ENCODE results near the gene FLT3. TPM values are rescaled to one million over a fixed set of nuclear protein-coding genes. Genes with fewer than 3 reads are reported as not detected.
"Not testable (repeated sequence)": the region's sequence is repeated elsewhere in the genome, so short reads cannot be mapped to it uniquely, and the experiment has no call there.

FLT3 gene
- 0.22 TPM for polyA plus RNA-seq (ENCODE audit: insufficient read length)
- long read RNA-seq, donor 1 = 0 reads
- long read RNA-seq, donor 2 = 0 reads
- long read RNA-seq, donor 3 = 0 reads
- long read RNA-seq, donor 4 = 0 reads
- long read RNA-seq, donor 5 = 0 reads
- long read RNA-seq, donor 6 = 0 reads
- long read RNA-seq, donor 7 = 0 reads
- long read RNA-seq, donor 8 = 0 reads

- peak; percentile 30 for DNase-seq
Observed at GRCh38 chr13:28100150-28101121, at the start of gene FLT3. TSS of gene FLT3 (minus strand) at chr13:28100576. CDS start at chr13:28100510, 66 bp downstream.

DNA sequence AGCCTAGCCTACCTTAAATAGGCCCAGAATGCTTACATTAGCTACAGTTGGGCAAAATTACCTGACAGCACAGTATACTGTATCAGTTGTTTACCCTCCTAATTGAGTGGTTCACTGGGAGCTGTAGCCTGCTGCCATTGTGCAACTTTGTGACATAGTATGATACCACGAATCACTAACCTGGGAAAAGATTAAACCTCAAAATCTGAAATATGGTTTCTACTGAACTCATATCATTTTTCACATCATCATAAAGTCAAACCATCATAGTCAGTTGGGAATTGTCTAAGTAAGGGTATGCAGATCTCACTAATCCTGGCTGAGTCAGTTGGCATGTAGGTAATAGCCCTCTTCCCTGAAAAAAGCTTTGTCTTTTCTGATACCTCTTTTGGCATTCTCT, 47.1 kb upstream of the FLT3 start:
- no peak for DNase-seq

DNA sequence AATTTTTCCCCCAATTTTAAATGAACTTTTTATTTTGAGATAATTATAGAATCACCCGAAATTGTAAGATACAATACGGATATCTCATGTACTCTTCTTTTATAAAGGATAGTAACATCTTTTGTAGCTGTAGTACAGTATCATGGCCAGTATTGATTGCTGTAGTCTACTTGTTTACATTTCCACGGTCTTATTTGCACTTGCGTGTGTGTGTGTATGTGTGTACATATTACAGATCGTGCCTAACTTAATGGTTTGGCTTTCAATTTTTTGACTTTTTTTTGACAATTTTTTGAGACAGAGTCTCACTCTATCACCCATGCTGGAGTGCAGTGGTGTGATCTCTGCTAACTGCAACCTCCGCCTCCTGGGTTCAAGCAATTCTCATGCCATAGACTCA, 44.7 kb upstream of the FLT3 start:
- DNase-seq = no peak

GRCh38 chr13:28141542-28141941, 41.2 kb upstream of the FLT3 start:
- DNase-seq = not testable (repeated sequence)

DNA sequence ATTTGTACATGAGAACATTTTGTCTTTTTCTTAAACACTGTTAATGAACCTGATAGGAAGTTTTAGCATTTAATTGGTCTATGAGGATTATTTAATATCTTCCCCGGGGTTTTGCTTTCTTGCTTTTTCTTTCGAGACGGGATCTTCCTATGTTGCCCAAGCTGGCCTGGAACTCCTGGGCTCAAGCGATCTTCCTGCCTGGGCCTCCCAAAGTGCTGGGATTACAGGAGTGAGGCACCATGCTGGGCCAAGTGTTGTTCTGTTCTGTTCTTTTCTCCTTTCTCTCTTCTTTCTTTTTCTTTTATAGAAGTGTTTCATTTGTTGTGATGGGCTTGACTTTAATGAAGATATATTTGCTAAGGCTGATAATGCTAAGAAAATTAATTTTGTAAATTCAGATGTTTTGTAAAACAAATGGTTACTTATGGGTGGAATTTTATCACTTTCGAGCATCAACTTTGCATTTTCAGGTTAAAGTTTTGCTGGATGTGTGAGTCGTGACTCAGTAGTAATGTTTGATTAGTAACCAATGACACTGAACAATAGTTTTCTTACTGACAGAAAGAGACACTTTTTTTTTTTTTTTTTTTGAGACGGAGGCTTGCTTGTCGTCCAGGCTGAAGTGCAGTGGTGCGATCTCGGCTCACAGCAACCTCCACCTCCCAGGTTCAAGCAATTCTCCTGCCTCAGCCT, 40.2 kb upstream of the FLT3 start:
- no peak for DNase-seq

DNA sequence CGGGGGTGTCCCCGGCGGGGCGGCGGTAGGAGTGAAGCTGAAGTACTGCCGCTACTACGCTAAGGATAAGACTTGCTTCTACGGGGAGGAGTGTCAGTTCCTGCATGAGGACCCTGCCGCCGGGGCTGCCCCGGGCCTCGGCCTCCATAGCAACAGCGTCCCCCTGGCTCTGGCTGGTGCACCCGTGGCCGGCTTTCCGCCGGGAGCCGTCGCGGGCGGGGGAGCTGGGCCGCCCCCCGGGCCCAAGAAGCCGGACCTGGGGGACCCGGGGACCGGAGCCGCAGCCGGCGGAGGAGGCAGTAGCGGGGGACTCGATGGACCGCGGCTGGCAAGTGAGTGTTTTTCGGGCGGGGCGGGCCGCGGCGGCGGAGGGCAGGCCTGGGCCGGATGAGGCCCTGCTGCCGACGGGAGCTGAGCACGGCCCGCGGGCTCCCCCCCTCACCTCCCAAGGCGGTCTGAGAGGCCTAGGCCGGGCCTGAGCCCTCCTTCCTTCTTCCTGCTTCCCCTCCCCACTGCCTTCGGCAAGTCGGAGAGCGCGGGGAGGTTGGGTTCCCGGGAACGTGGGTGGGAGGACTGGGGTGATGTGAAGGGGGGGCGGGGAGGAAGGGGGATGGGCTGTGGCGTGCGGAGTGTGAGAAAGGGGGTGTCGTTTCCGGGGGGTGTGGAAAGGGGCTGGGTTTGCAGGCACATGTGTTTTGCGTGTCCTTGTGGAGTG, 38.5 kb upstream of the FLT3 start:
- DNase-seq = peak; percentile 87

- DNase-seq = peak; percentile 91
Observed at GRCh38 chr13:28138012-28138755, 37.8 kb upstream of the FLT3 start, which contains the start of gene PAN3. TSS of gene PAN3 (plus strand) at chr13:28138545. CDS start at chr13:28138658, 113 bp downstream.

DNA sequence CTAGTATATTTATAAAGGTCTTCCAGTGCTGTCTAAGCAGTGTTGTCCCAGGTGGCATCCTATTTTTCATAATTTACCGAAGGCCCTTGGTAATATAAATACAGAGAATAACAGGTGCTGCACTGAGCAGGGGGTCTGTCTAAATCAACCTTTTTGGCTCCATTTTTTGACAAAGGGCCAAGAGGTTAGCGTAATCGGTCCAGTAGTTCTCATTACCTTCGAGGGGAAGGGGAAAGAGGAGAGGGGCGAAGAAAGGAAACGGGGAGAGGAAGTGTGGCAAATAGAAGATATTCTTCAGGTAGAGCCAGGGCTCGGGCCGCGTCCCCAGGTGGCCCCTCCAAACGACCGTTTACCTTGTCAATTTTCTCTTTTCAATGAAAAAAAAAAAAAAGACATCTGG, 37.2 kb upstream of the FLT3 start:
- DNase-seq = no peak

DNA sequence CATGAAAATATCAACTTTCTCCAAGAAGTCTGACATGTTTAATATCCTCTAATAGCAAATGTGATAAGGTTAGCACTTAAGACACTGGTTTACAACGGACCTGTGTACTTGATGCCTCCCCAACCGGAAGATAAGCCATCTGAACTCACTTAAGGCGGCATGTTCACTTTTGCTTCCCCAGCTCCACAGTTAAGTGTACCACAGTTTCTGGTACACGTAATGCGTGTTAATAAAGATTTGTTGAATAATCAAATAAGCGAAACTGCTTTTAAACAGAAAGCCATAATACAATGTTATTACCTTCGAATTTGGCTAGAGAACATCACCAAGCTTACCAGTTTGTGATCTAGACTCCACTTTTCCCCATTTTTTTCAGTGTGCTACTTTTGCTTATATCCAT, 36.5 kb upstream of the FLT3 start:
- DNase-seq = no peak

DNA sequence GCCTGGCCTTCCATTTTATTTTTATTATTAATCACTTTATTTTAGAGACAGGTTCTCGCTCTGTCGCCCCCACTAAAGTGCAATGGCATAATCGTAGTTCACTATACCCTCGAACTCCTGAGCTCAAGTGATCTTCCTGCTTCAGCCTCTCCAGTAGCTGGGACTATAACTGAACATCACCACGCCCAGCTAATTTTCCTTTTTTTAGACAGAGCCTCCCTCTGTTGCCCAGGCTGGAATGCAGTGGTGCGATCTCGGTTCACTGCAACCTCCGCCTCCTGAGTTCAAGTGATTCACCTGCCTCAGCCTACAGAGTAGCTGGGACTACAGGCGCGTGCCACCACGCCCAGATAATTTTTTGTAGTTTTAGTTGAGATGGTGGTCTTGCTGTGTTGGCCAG, 31.3 kb upstream of the FLT3 start:
- DNase-seq = no peak

- DNase-seq = no peak
Observed at GRCh38 chr13:28129911-28130693, 29.7 kb upstream of the FLT3 start.

- DNase-seq = no peak
Observed at GRCh38 chr13:28128926-28129325, 28.6 kb upstream of the FLT3 start.

DNA sequence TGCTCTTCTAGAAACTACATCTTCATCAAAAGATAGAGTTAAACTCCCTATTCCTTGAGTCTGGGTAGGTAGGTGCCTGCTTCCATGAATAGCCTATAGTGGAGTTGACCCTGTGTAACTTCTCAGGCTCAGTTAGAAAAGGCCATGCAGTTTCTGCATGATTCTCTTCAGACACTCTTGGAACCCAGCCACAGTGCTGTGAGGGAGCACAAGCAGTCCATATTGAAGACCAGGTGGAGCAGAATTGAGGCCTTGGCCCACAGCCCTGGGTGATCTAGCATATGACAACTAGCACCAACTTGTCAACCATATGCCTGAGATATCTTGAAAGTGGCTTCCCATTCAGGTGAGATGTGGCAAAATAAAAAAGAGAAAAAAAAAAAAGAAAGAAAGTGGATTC, 27.7 kb upstream of the FLT3 start:
- DNase-seq = no peak

DNA sequence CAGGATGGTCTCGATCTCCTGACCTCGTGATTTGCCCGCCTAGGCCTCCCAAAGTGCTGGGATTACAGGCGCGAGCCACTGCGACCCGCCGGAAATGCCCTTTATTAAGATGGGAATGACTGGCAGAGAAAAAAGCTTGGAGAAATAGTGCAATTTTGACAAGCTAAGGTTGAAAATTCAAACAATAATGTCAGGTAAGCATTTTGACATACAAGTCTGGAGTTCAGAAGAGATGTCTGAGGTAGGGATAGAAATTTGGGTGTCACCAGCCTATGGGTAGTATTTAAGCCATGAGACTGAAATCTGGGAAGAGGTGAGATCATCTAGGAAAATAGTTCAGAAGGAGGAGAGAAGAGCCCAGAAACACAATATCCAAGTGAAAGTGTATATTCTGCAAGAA, 20.8 kb upstream of the FLT3 start:
- no peak for DNase-seq

GRCh38 chr13:28120317-28120716, 19.9 kb upstream of the FLT3 start:
- DNase-seq = no peak

DNA sequence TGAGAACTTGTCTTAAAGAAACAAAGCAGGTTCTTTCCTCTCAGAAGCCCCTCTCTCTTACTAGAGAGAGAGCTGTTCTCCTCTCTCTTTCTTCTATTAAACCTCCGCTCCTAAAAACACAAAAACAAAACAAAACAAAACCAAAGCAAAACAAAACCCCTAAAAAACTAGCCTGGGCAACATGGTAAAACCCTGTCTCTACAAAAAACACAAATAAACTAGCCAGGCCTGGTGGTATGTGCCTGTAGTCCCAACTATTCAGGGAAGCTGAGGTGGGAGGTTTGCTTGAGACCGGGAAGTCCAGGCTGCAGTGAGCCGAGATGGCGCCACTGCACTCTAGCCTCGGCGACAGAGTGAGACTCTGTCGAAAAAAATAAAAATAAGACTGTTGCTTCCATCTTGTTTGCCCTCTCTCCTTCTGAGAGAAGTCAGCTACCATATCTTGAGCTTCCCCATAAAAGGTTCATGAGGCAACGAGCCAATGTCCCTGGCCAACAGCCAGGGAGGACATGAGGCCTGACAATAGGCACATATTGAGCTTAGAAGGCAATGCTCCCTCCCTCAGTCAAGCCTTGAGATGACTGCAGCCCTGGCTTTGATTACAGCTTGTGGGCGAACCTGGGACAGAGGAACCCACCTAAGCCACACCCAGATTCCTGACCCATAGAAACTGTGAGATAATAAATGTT, 17.5 kb upstream of the FLT3 start:
- no peak for DNase-seq

DNA sequence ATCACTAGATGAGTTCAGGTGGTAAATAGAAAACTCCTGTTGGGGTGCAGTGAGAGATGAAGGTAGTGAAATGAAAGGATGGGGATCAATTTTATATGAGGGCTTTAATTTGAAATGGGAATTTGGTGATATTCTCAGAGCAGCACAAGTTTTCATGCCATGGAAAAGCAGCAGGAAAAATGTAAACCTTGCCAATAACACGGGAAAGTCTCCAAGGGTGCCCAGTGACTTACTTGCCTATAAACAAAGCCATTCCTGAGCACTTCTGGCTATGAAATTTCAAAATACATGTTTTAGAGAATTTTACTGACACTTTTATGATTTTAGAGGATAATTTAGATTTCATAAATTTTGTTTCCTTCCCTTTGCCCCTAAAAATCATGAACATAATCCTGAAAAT, 16.4 kb upstream of the FLT3 start:
- no peak for DNase-seq

- DNase-seq = no peak
Observed at GRCh38 chr13:28110414-28110813, 10.0 kb upstream of the FLT3 start.

- DNase-seq = no peak
Observed at GRCh38 chr13:28106976-28107375, 6.6 kb upstream of the FLT3 start.

GRCh38 chr13:28101886-28102285, 1.5 kb upstream of the FLT3 start:
- not testable (repeated sequence) for DNase-seq

Data from left kidney (tissue), 8 donors.